HepG2 (cell line): Measurements from ENCODE around the gene FNDC3A. TPM values are rescaled to one million over a fixed set of nuclear protein-coding genes. Genes with fewer than 3 reads are reported as not detected.

ENCODE experiments used
- ATAC-seq: fragments of 200-7000 bp; cut with Tn5 transposase; 3 replicates; pipeline ENCODE4 v1.9.1; 2020; ENCODE audit warnings: mild to moderate bottlenecking, moderate library complexity
- BruUV-seq: library from RNA; stranded (reverse); fragments of 400-500 nt; replicated peaks from 2 replicates; lab custom pipeline; 2021; lab: Mats Ljungman, UMichigan
- CTCF ChIA-PET: fragments of 300-600 bp; formaldehyde crosslinking; extraction: SDS; loops from one replicate; lab custom pipeline; 2021; ENCODE audit warnings: low total read pairs, inconsistent platforms, low intra/inter-chr PET ratio; lab: Yijun Ruan, JAX
- POLR2A ChIA-PET: fragments of 350-600 bp; sonication (Branson Sonifier 250); formaldehyde crosslinking; loops from one replicate; lab custom pipeline; 2020; ENCODE audit warnings: antibody characterized with exemption, inconsistent platforms; lab: Yijun Ruan, JAX
- DNase-seq: peaks from one replicate; pipeline ENCODE4 v3.0.0-alpha.2; 2015; ENCODE audit warnings: low spot score
- FAIRE-seq: peaks from 3 replicates; lab custom pipeline; 2011; peaks lifted over from hg19 to GRCh38; lab: Jason Lieb, UNC
- H2AFZ ChIP-seq: one replicate; pipeline ENCODE4 v1.6.1; 2011; ENCODE audit warnings: low read length, inconsistent platforms
- H3K27ac ChIP-seq: fragments of 300-600 bp; 3 replicates; pipeline ENCODE4 v1.8.0; 2011; ENCODE audit warnings: mixed run types, mild to moderate bottlenecking, mixed read lengths, low read length, inconsistent platforms; ENCODE audit not compliant: insufficient read depth; ENCODE audit errors: extremely low read length
- H3K27me3 ChIP-seq, 2 experiments: fragments of 200-600 bp in 1 of 2; 2 replicates in 1 of 2; 3 replicates in 1 of 2; pipeline versions ENCODE4 v1.6.0 to v1.8.0; 2011; ENCODE audit warnings: low read length in 2 of 2, mild to moderate bottlenecking in 2 of 2, moderate library complexity in 2 of 2, inconsistent platforms in 1 of 2; ENCODE audit not compliant: insufficient read depth in 2 of 2, control insufficient read depth in 1 of 2
- H3K36me3 ChIP-seq, 2 experiments: fragments of 200-600 bp in 1 of 2; replicated peaks in 1 of 2; 2 replicates in 1 of 2; 3 replicates in 1 of 2; pipeline versions ENCODE4 v1.5.1 to v1.8.0; 2011; ENCODE audit warnings: low read length in 2 of 2, inconsistent platforms in 1 of 2; ENCODE audit not compliant: insufficient read depth in 2 of 2, control insufficient read depth in 1 of 2
- H3K4me1 ChIP-seq: 2 replicates; pipeline ENCODE4 v1.5.1; 2012; ENCODE audit warnings: low read length, inconsistent platforms; ENCODE audit not compliant: insufficient read depth
- H3K4me2 ChIP-seq: 2 replicates; pipeline ENCODE4 v1.6.0; 2011; ENCODE audit warnings: low read depth, low read length, inconsistent platforms
- H3K4me3 ChIP-seq, 3 experiments: fragments of 200-600 bp in 1 of 3; sonication (generic), shearing (Covaris generic) in 1 of 3; replicated peaks in 1 of 3; 2 replicates each; pipeline ENCODE4 v1.5.1; 2011 to 2016; ENCODE audit warnings: low read length in 3 of 3, inconsistent platforms in 2 of 3, low read depth in 2 of 3, mild to moderate bottlenecking in 2 of 3, control low read depth in 1 of 3, mixed read lengths in 1 of 3; ENCODE audit not compliant: insufficient read depth in 1 of 3
- H3K79me2 ChIP-seq: one replicate; pipeline ENCODE4 v1.6.1; 2011; ENCODE audit warnings: low read length, inconsistent platforms; ENCODE audit not compliant: insufficient read depth
- H3K9ac ChIP-seq: 2 replicates; pipeline ENCODE4 v1.6.0; 2011; ENCODE audit warnings: mild to moderate bottlenecking, low read depth, low read length, inconsistent platforms; ENCODE audit not compliant: insufficient read depth
- H3K9me3 ChIP-seq: 2 replicates; pipeline ENCODE4 v1.5.1; 2012; ENCODE audit warnings: mild to moderate bottlenecking, low read length
- H4K20me1 ChIP-seq: 2 replicates; pipeline ENCODE4 v1.6.0; 2011; ENCODE audit warnings: inconsistent platforms, mild to moderate bottlenecking, low read length, moderate library complexity; ENCODE audit not compliant: insufficient read depth
- FIP1L1 ChIP-seq: fragments of 200-400 bp; formaldehyde crosslinking; IDR thresholded peaks from 2 replicates; pipeline ENCODE4 v1.6.1; 2018; ENCODE audit warnings: low read depth, mild to moderate bottlenecking, low read length, moderate library complexity, borderline replicate concordance; ENCODE audit not compliant: insufficient read depth
- FOSL2 ChIP-seq: sonication (generic); formaldehyde crosslinking; IDR thresholded peaks from 2 replicates; pipeline ENCODE4 v1.4.0; 2020; ENCODE audit warnings: missing genetic modification reagents
- GLI4 ChIP-seq: sonication (generic); formaldehyde crosslinking; IDR thresholded peaks from 2 replicates; pipeline ENCODE4 v1.5.1; 2020; ENCODE audit warnings: missing genetic modification reagents, mild to moderate bottlenecking, moderate library complexity, borderline replicate concordance
- PATZ1 ChIP-seq: sonication (generic); formaldehyde crosslinking; IDR thresholded peaks from 2 replicates; pipeline ENCODE4 v1.4.0; 2020; ENCODE audit warnings: missing genetic modification reagents
- POLR2AphosphoS5 ChIP-seq: IDR thresholded peaks from 2 replicates; pipeline ENCODE4 v1.6.1; 2012; ENCODE audit warnings: low read depth, low read length
- SNAPC2 ChIP-seq: sonication (generic); formaldehyde crosslinking; IDR thresholded peaks from 2 replicates; pipeline ENCODE4 v1.8.1; 2022; ENCODE audit warnings: mild to moderate bottlenecking, missing genetic modification reagents
- ZMYM4 ChIP-seq: sonication (generic); formaldehyde crosslinking; IDR thresholded peaks from 2 replicates; pipeline ENCODE4 v1.8.1; 2023; ENCODE audit warnings: mild to moderate bottlenecking, missing genetic modification reagents
- ZNF652 ChIP-seq: IDR thresholded peaks from 2 replicates; pipeline ENCODE4 v1.6.1; 2016; ENCODE audit warnings: low read depth, borderline replicate concordance
- ZSCAN22 ChIP-seq: sonication (generic); formaldehyde crosslinking; IDR thresholded peaks from 2 replicates; pipeline ENCODE4 v1.4.0; 2020; ENCODE audit warnings: mild to moderate bottlenecking, missing genetic modification reagents
- WGBS: methylation state at CpG from one replicate; pipeline ENCODE4 v1.1.6; 2017; ENCODE audit warnings: low lambda C conversion rate; 5-methylcytosine and 5-hydroxymethylcytosine counted together
- in situ Hi-C: cut with HindIII; loops from 2 replicates; pipeline ENCODE4 v1.10.0; 2017; ENCODE audit warnings: low pct_unique_long_range_greater_than_20kb; ENCODE audit not compliant: extremely low pct_ligation_motif_present
- intact Hi-C: fragments of 100-400 bp; cut with micrococcal nuclease; formaldehyde crosslinking; loops from one replicate; pipeline ENCODE4 v1.10.0; 2022; ENCODE audit not compliant: unreplicated experiment
- polyA plus RNA-seq, 8 experiments: library from polyadenylated mRNA; depleted of rRNA in 3 of 8; stranded (reverse) in 7 of 8; unstranded in 1 of 8; fragments of >200 nt; fragmentation: Illumina TruSeq in 4 of 8; extraction: Trizol in 4 of 8; gene quantifications; 2 replicates each; pipeline versions ENCODE4 v1.2.1 to v1.2.3, GENCODE V29; 2011 to 2016; ENCODE audit warnings: low read depth in 4 of 8, missing spikeins in 1 of 8, mixed read lengths in 1 of 8; ENCODE audit not compliant: insufficient read depth in 1 of 8
- total RNA-seq, 5 experiments: library from RNA; depleted of rRNA; stranded (reverse); fragments of >200 nt; fragmentation: Illumina TruSeq; extraction: Trizol; gene quantifications; 2 replicates each; pipeline ENCODE4 v1.2.3, GENCODE V29; 2016; ENCODE audit warnings: low read depth in 1 of 5
- TF ChIP-seq, protein P1 (sequence below): IDR thresholded peaks from 2 replicates; pipeline ENCODE4 v1.6.1; 2016

FNDC3A gene
- total and polyA plus RNA-seq, 2 of the 13 experiments (the other 11 are each of a cell fraction or from before 2014, with no cell fraction given): 36.7 to 39.3 TPM

- CTCF ChIA-PET: no interaction called here
- no peaks in the 10 kb centered on the region for H3K9me3 ChIP-seq
- POLR2A ChIA-PET: no interaction called here
- no peaks in the 10 kb centered on the region for H3K36me3 ChIP-seq
- intact Hi-C loops (no loop called here), in situ Hi-C loops (no loop called here)
- H3K4me1 ChIP-seq: no peaks in the 10 kb centered on the region
- FAIRE-seq (no peak), DNase-seq (peak; percentile 15), ATAC-seq (no peak)
- no peaks in the 10 kb centered on the region for H3K27me3 ChIP-seq
- H3K27ac ChIP-seq: no peak overlapping the region
- H2AFZ ChIP-seq: no peak overlapping the region
- no peaks in the 10 kb centered on the region for H3K79me2 ChIP-seq
- BruUV-seq: no TSS peak
- TF ChIP-seq, protein P1, sequence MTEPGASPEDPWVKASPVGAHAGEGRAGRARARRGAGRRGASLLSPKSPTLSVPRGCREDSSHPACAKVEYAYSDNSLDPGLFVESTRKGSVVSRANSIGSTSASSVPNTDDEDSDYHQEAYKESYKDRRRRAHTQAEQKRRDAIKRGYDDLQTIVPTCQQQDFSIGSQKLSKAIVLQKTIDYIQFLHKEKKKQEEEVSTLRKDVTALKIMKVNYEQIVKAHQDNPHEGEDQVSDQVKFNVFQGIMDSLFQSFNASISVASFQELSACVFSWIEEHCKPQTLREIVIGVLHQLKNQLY: no peak
- TF ChIP-seq FOSL2 (CRISPR knock-in tag) (peak; percentile 64), ZMYM4 (CRISPR knock-in tag) (no peak), PATZ1 (CRISPR knock-in tag) (0 out of 2 replicates have a peak, but pooled peaks have one; percentile 14)
- H4K20me1 ChIP-seq: no peaks in the 10 kb centered on the region
- no peak overlapping the region for H3K4me2 ChIP-seq
- H3K4me3 ChIP-seq: no peak overlapping the region
- WGBS: 26% methylated on average over 6 of the region's 6 CpGs
- no peak overlapping the region for H3K9ac ChIP-seq
Observed at GRCh38 chr13:48954081-48954480, 21.6 kb upstream of the FNDC3A start.

GRCh38 chr13:48955536-48955935, 20.2 kb upstream of the FNDC3A start:
- no peak overlapping the region for H3K27ac ChIP-seq
- no peaks in the 10 kb centered on the region for H4K20me1 ChIP-seq
- intact Hi-C loops: no loop called here
- no peaks in the 10 kb centered on the region for H3K36me3 ChIP-seq
- H3K79me2 ChIP-seq: no peaks in the 10 kb centered on the region
- no peak overlapping the region for H3K4me2 ChIP-seq
- no peak for ATAC-seq
- CTCF ChIA-PET: no interaction called here
- DNase-seq: no peak
- H3K4me1 ChIP-seq: no peaks in the 10 kb centered on the region
- no peaks in the 10 kb centered on the region for H3K9me3 ChIP-seq
- no peaks in the 10 kb centered on the region for H3K27me3 ChIP-seq
- BruUV-seq: no TSS peak
- TF ChIP-seq ZSCAN22 (CRISPR knock-in tag) (no peak), ZNF652 (CRISPR knock-in tag) (no peak), POLR2AphosphoS5 (no peak), SNAPC2 (CRISPR knock-in tag) (no peak), GLI4 (no peak), FIP1L1 (no peak)
- TF ChIP-seq, all 625 proteins: peak for 0
- in situ Hi-C loops: no loop called here
- FAIRE-seq: no peak
- WGBS: 7% methylated on average over 2 of the region's 2 CpGs
- POLR2A ChIA-PET: no interaction called here
- H3K4me3 ChIP-seq: no peak overlapping the region
- H2AFZ ChIP-seq: no peak overlapping the region
- no peak overlapping the region for H3K9ac ChIP-seq
